ENCODE measurements around the gene TMEM247. TPM values are rescaled to one million over a fixed set of nuclear protein-coding genes. Genes with fewer than 3 reads are reported as not detected.

TMEM247 gene
- total RNA-seq, 1 donor from 2014 or later = not detected

GRCh38 chr2:46528880-46529279, 49.5 kb downstream of the TMEM247 start:
- Histone ChIP-seq H3K4me3 (ENCODE audit: low read depth, low read length) (no peak overlapping the region), H3K36me3 (ENCODE audit: control insufficient read depth, insufficient read depth, low read length) (no peaks in the 10 kb centered on the region), H3K27me3 (ENCODE audit: control insufficient read depth, insufficient read depth, low read length) (no peaks in the 10 kb centered on the region)
- no peak for TF ChIP-seq CTCF (IDR thresholded peaks at IDR 0.05; ENCODE audit: insufficient read depth, low read length, severe bottlenecking)
- DNase-seq (ENCODE audit: low read depth) (peak; percentile 26), FAIRE-seq (no peak)

- Histone ChIP-seq H3K27me3 (ENCODE audit: control insufficient read depth, insufficient read depth, low read length) (no peaks in the 10 kb centered on the region), H3K4me3 (ENCODE audit: low read depth, low read length) (no peak overlapping the region), H3K36me3 (ENCODE audit: control insufficient read depth, insufficient read depth, low read length) (peaks cover 2% of the 10 kb centered on the region)
- no peak for FAIRE-seq
- no peak for TF ChIP-seq CTCF (IDR thresholded peaks at IDR 0.05; ENCODE audit: insufficient read depth, low read length, severe bottlenecking)
- no peak for DNase-seq (ENCODE audit: low read depth)
Measured at GRCh38 chr2:46530639-46531038, 51.3 kb downstream of the TMEM247 start.

- TF ChIP-seq CTCF (IDR thresholded peaks at IDR 0.05; ENCODE audit: insufficient read depth, low read length, severe bottlenecking) = no peak
- FAIRE-seq (no peak), DNase-seq (ENCODE audit: low read depth) (no peak)
- Histone ChIP-seq H3K27me3 (ENCODE audit: control insufficient read depth, insufficient read depth, low read length) (no peaks in the 10 kb centered on the region), H3K36me3 (ENCODE audit: control insufficient read depth, insufficient read depth, low read length) (peaks cover 2% of the 10 kb centered on the region), H3K4me3 (ENCODE audit: low read depth, low read length) (no peak overlapping the region)
Measured at GRCh38 chr2:46531863-46532262, 52.5 kb downstream of the TMEM247 start.

Other genes starting within 250 kb of the TMEM247 start
- 99.8 and 102 TPM in 2 replicates for gene EPAS1, start 182.2 kb upstream of the TMEM247 start, total RNA-seq
- gene RHOQ, start 62.9 kb downstream of the TMEM247 start, total RNA-seq = 24.2 and 30.6 TPM in 2 replicates
- 9.2 and 11.8 TPM in 2 replicates for gene ATP6V1E2, start 63.0 kb downstream of the TMEM247 start, total RNA-seq
- 23.7 and 25.0 TPM in 2 replicates for gene PIGF, start 137.5 kb downstream of the TMEM247 start, total RNA-seq
- 6.8 and 7.4 TPM in 2 replicates for gene CRIPT, start 137.7 kb downstream of the TMEM247 start, total RNA-seq
- gene SOCS5, start 219.7 kb downstream of the TMEM247 start, total RNA-seq = 9.5 and 11.6 TPM in 2 replicates